Kidney glomerular epithelial cell (primary cell): Measurements from ENCODE around the gene PFKFB1.
"Not testable (repeated sequence)": the region's sequence is repeated elsewhere in the genome, so short reads cannot be mapped to it uniquely, and the experiment has no call there.

Source experiments
- DNase-seq: peaks from one replicate; lab custom pipeline; 2025; lab: John Stamatoyannopoulos, UW

The PFKFB1 gene

GRCh38 chrX:54992911-54993622 lies 921 bp downstream of the PFKFB1 start:
- DNase-seq, result no peak

GRCh38 chrX:54991706-54992105 lies 2.3 kb downstream of the PFKFB1 start:
- no peak for DNase-seq

- DNase-seq, result not testable (repeated sequence)
Measured at GRCh38 chrX:54983306-54983705, 10.7 kb downstream of the PFKFB1 start.

- DNase-seq, result no peak
Measured at GRCh38 chrX:54980334-54980733, 13.7 kb downstream of the PFKFB1 start.

DNA sequence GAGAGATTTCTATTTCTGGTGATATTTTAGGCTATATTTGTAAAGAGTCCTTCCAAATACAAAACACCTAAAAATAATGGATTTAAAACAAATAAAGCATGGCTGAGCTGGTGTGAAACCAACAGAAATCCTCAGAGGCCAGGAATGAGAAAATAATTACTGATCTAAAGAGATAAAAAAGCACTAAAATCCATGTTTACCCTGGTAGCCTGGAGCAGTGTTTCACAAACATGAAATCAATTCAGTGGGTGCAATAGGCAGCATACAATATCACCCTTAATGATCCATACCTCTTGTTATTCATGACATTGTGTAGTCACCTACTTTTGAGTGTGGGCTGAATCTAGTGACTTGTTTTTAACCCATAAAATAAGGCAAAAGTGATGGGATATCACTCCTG lies 14.6 kb downstream of the PFKFB1 start:
- no peak for DNase-seq

- peak; percentile 43 for DNase-seq
Measured at GRCh38 chrX:54978448-54978847, 15.5 kb downstream of the PFKFB1 start.

- no peak for DNase-seq
Measured at GRCh38 chrX:54977387-54977786, 16.6 kb downstream of the PFKFB1 start.

DNA sequence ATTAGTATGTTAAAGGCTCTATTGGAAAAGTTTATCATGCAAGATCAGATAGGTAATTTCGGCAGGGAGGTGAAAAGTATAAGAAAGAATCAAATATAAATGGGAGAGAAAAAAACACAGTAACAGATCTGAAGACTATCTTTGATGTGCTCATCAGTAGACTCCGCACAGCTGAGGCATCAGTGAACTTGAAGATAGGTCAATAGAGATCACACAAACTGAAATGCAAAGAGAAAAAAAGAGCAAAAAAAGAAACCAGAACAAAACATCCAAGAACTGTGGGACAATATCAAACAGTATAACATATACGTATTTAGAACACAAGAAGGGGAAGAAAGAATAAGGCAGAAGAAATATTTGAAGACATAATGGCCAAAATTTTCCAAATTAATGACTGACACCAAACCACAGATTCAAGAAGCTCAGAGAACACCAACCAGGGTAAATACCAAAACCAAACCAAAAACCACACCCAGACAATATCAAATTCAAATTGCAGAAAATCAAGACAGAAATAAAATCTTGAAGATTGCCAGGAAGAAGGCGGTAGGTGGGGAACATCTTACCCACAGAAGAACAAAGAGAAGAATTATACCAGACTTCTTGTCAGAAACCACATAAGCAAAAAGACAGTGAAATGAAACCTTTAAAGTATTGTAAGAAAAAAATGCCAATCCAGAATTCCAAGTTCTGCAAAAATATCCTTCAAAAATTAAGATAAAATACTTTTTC lies 29.1 kb downstream of the PFKFB1 start:
- DNase-seq, result no peak

DNA sequence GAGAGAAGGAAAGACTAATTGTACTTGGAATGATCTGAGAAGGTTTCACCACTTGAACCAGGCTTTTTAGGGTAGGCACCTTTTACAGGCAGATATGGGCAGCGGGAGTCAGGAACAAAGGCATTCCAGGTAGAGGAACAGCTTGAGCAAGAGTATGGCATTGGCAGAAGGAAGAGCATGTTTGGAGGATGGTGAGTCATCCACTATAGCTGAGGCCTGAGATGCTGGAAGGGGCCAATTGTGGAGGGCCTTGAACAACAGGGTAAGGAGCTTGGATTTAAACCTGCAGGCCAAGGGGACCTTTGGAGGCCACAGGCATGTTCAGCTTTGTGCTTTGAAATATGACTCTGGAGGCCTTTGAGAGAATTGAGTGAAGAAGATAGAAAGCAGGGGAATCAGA lies 32.2 kb downstream of the PFKFB1 start:
- no peak for DNase-seq

- no peak for DNase-seq
Measured at GRCh38 chrX:54950730-54951375, 43.1 kb downstream of the PFKFB1 start.

DNA sequence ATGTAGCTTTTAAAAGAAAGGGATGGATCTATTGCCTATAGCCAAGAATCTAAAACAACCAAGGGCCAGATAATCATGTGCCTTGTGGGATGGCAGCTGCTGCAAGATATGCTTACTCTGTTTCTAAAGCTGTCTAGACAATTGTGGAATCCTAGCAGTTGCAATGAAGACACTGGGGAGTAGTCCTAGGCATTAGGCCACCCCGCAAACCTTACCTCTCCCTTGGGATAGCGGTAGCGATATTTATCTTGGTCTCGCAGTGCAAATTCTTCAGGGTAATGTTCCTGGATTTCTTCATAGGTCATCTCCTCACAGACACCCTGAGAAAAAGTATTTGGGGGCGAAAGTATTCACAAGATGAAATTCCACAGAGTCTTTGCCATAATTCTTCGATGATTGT lies 48.8 kb downstream of the PFKFB1 start:
- DNase-seq, result no peak

GRCh38 chrX:54944816-54945215 lies 49.2 kb downstream of the PFKFB1 start:
- DNase-seq, result no peak

DNA sequence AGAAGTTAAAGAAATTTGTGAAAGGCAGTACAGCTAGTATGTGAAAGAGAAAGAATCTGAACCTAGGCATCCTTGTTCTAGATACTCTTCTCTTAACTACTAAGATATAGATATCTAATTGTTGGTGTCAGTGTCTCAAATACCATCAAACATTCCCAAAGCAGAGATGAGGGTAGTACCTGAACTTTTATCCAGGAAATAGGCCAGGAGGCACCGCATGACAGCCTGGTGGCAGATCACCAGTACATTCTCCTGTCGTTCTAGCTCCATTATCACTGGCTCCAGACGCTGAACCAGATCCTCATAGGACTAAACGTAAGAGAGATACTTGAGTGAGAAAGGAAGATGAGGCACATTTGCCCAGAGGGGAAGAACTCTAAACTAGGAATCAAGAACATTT lies 56.6 kb downstream of the PFKFB1 start:
- no peak for DNase-seq

- DNase-seq, result no peak
Measured at GRCh38 chrX:54935306-54935705, 58.7 kb downstream of the PFKFB1 start.

- no peak for DNase-seq
Measured at GRCh38 chrX:54934890-54935289, 59.1 kb downstream of the PFKFB1 start.

- no peak for DNase-seq
Measured at GRCh38 chrX:54934058-54934457, 59.9 kb downstream of the PFKFB1 start.

- DNase-seq, result no peak
Measured at GRCh38 chrX:54933150-54933826, 60.7 kb downstream of the PFKFB1 start.

- no peak for DNase-seq
Measured at GRCh38 chrX:54931107-54931506, 62.9 kb downstream of the PFKFB1 start.

GRCh38 chrX:54930291-54931049 lies 63.5 kb downstream of the PFKFB1 start:
- no peak for DNase-seq

DNA sequence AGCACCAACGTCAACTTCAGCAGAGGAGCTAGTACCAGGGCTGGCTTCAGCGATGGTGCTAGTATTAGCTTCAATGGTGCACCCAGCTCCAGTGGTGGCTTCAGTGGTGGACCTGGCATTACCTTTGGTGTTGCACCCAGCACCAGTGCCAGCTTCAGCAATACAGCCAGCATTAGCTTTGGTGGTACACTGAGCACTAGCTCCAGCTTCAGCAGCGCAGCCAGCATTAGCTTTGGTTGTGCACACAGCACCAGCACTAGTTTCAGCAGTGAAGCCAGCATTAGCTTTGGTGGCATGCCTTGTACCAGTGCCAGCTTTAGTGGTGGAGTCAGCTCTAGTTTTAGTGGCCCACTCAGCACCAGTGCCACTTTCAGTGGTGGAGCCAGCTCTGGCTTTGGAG lies 65.1 kb downstream of the PFKFB1 start:
- DNase-seq, result no peak

GRCh38 chrX:54926978-54927377 lies 67.0 kb downstream of the PFKFB1 start:
- no peak for DNase-seq

GRCh38 chrX:54923376-54923775 lies 70.6 kb downstream of the PFKFB1 start:
- DNase-seq, result no peak
